A549 treated with CpdA at 1 μM for 4 hours (cell line): ENCODE data around the gene OTOF. TPM values are rescaled to one million over a fixed set of nuclear protein-coding genes. Genes with fewer than 3 reads are reported as not detected.

ENCODE experiments used
- total RNA-seq: library from RNA; stranded (reverse); fragments of 200-300 nt; extraction: Qiagen RNA extraction; gene quantifications from 5 replicates; pipeline ENCODE4 v1.2.3, GENCODE V29; 2022; ENCODE audit warnings: low read depth

OTOF gene
- total RNA-seq, result 0.06 to 0.12 TPM (median 0.07 TPM) in 5 replicates

GRCh38 chr2:26477911-26478253 lies at the start of gene OTOF:
TSS of gene OTOF (minus strand) at chr2:26478124.

Other genes starting within 250 kb of the OTOF start
- gene HADHA, start 233.5 kb downstream of the OTOF start, total RNA-seq, result 120 to 145 TPM (median 123 TPM) in 5 replicates
- 90.8 to 104 TPM (median 102 TPM) in 5 replicates for gene HADHB, start 233.2 kb downstream of the OTOF start, total RNA-seq
- gene SELENOI, start 132.0 kb downstream of the OTOF start, total RNA-seq, result 18.5 to 23.1 TPM (median 21.7 TPM) in 5 replicates
- 0.09 to 0.31 TPM (median 0.12 TPM) in 5 replicates for gene ADGRF3, start 131.3 kb downstream of the OTOF start, total RNA-seq
- gene DRC1, start 76.2 kb downstream of the OTOF start, total RNA-seq, result 0.20 to 0.50 TPM (median 0.26 TPM) in 4 of 5 replicates, not detected in the other
- 0.35 TPM in 1 of 5 replicates, not detected in the others for gene CIB4, start 163.2 kb upstream of the OTOF start, total RNA-seq
- gene KCNK3, start 214.6 kb upstream of the OTOF start, total RNA-seq, result 0.84 to 1.5 TPM (median 1.2 TPM) in 5 replicates